Astrocyte of the spinal cord (primary cell): Measurements from ENCODE around the gene MTHFD2.
A peak's percentile ranks its signal among the peaks of the same experiment; 100 is the strongest.

ENCODE experiments used
- DNase-seq: peaks from one replicate; pipeline ENCODE4 v3.0.0; 2011; ENCODE audit warnings: low read depth, low spot score
- H3K4me3 ChIP-seq: 2 replicates; pipeline ENCODE4 v1.5.1; 2011; ENCODE audit warnings: low read depth, mild to moderate bottlenecking, low read length, moderate library complexity
- CTCF ChIP-seq: IDR thresholded peaks from 2 replicates; pipeline ENCODE4 v1.5.1; 2012; ENCODE audit warnings: low read depth, mild to moderate bottlenecking, low read length, inconsistent platforms
- in situ Hi-C: cut with HindIII; loops from 2 replicates; pipeline ENCODE4 v1.10.0; 2017; ENCODE audit warnings: low sequenced_read_pairs

The MTHFD2 gene

GRCh38 chr2:74194799-74195198 lies 3.6 kb upstream of the MTHFD2 start:
- in situ Hi-C loops, result no loop called here
- no peak for DNase-seq
- TF ChIP-seq CTCF, result no peak
- no peak overlapping the region for H3K4me3 ChIP-seq

- no peak for TF ChIP-seq CTCF
- DNase-seq, result no peak
- no peak overlapping the region for H3K4me3 ChIP-seq
Measured at GRCh38 chr2:74197049-74197448, 1.4 kb upstream of the MTHFD2 start.

GRCh38 chr2:74198023-74198460 lies 373 bp upstream of the MTHFD2 start:
- no peak for DNase-seq
- TF ChIP-seq CTCF, result no peak
- peak overlapping the region; percentile 94 for H3K4me3 ChIP-seq
- in situ Hi-C loops, result no loop called here

More at GRCh38 chr2:74197049-74197448, 1.4 kb upstream of the MTHFD2 start:
- in situ Hi-C loops, result no loop called here

- H3K4me3 ChIP-seq, result peak overlapping the region; percentile 94
- DNase-seq, result no peak
- no peak for TF ChIP-seq CTCF
- in situ Hi-C loops, result no loop called here
Measured at GRCh38 chr2:74199275-74199701, 873 bp downstream of the MTHFD2 start.

- TF ChIP-seq CTCF, result no peak
- H3K4me3 ChIP-seq, result peak overlapping the region; percentile 94
- in situ Hi-C loops, result no loop called here
- DNase-seq, result no peak
Measured at GRCh38 chr2:74199871-74200305, 1.5 kb downstream of the MTHFD2 start.

GRCh38 chr2:74201196-74201595 lies 2.8 kb downstream of the MTHFD2 start:
- H3K4me3 ChIP-seq, result no peak overlapping the region
- in situ Hi-C loops, result no loop called here
- no peak for DNase-seq
- no peak for TF ChIP-seq CTCF

- H3K4me3 ChIP-seq, result no peak overlapping the region
- no peak for TF ChIP-seq CTCF
- in situ Hi-C loops, result no loop called here
- no peak for DNase-seq
Measured at GRCh38 chr2:74201596-74201995, 3.2 kb downstream of the MTHFD2 start.
